Body of pancreas (tissue), 4 donors: ENCODE data around the gene LSM14A. TPM values are rescaled to one million over a fixed set of nuclear protein-coding genes. Genes with fewer than 3 reads are reported as not detected.
"Not testable (repeated sequence)": the region's sequence is repeated elsewhere in the genome, so short reads cannot be mapped to it uniquely, and the experiment has no call there.

Experiments
- ATAC-seq: fragments of 150-250 bp; one replicate; pipeline ENCODE4 v1.9.1; 2016
- DNase-seq, 4 donors: peaks; one replicate each; pipeline ENCODE4 v3.0.0-alpha.2; 2019
- H3K27ac ChIP-seq, 4 donors: fragments of 200-600 bp; sonication (generic); 1 replicate in 3 of 4; 2 replicates in 1 of 4; pipeline versions ENCODE4 v1.5.1 to v1.6.1; 2016 to 2019; ENCODE audit warnings: mild to moderate bottlenecking in 1 of 4, mixed read lengths in 1 of 4, moderate library complexity in 1 of 4
- H3K27me3 ChIP-seq, 2 donors: fragments of 200-600 bp; sonication (generic); one replicate each; pipeline ENCODE4 v1.6.0; 2016; ENCODE audit warnings: mild to moderate bottlenecking in 1 of 2
- H3K36me3 ChIP-seq, 2 donors: fragments of 200-600 bp; sonication (generic); replicated peaks in 1 of 2; 2 replicates each; pipeline ENCODE4 v1.5.1; 2016; ENCODE audit warnings: low read depth in 2 of 2; ENCODE audit not compliant: insufficient read depth in 1 of 2
- H3K4me1 ChIP-seq: fragments of 200-600 bp; sonication (generic); one replicate; pipeline ENCODE4 v1.6.0; 2016
- H3K4me3 ChIP-seq, 2 donors: fragments of 200-600 bp; sonication (generic); 1 replicate in 1 of 2; 2 replicates in 1 of 2; pipeline ENCODE4 v1.5.1; 2016 to 2019
- H3K9me3 ChIP-seq, 3 donors: fragments of 200-600 bp; sonication (generic); 1 replicate in 2 of 3; 2 replicates in 1 of 3; pipeline ENCODE4 v1.5.1; 2016
- POLR2A ChIP-seq, 3 donors: fragments of 450-650 bp; IDR thresholded peaks; one replicate each; pipeline ENCODE4 v1.6.1; 2016; ENCODE audit warnings: antibody characterized with exemption in 3 of 3, mild to moderate bottlenecking in 2 of 3
- WGBS, 2 donors: methylation state at CpG; one replicate each; pipeline ENCODE4 v1.1.5; 2017; 5-methylcytosine and 5-hydroxymethylcytosine counted together
- intact Hi-C: fragments of 100-400 bp; cut with DNase I; formaldehyde crosslinking; loops from one replicate; pipeline ENCODE4 v1.15.1; 2023
- total RNA-seq, 2 donors: library from RNA; depleted of rRNA; stranded (reverse); fragments of >200 nt; gene quantifications; one replicate each; pipeline ENCODE4 v1.1.0, GENCODE V29; 2016
- TF ChIP-seq, protein P1 (sequence below), 7 experiments: fragments of 450-650 bp in 4 of 7; fragments of 200-600 bp in 3 of 7; sonication (generic) in 3 of 7; IDR thresholded peaks; one replicate each; pipeline ENCODE4 v1.5.1; 2016 to 2019; ENCODE audit warnings: antibody characterized with exemption in 7 of 7

LSM14A gene
- total RNA-seq, 2 donors from 2014 or later, result 63.6 to 95.9 TPM

GRCh38 chr19:34193876-34194275 is 21.6 kb downstream of the LSM14A start:
- 91 to 92% methylated on average over 4 of the region's 4 CpGs for WGBS, 2 donors
- no peaks in the 10 kb centered on the region for H3K27me3 ChIP-seq
- no peak for ATAC-seq
- H3K4me1 ChIP-seq, result peaks cover 24% of the 10 kb centered on the region
- no peaks in the 10 kb centered on the region for H3K9me3 ChIP-seq
- no peak overlapping the region for H3K4me3 ChIP-seq
- DNase-seq, result no peak
- TF ChIP-seq, protein P1, sequence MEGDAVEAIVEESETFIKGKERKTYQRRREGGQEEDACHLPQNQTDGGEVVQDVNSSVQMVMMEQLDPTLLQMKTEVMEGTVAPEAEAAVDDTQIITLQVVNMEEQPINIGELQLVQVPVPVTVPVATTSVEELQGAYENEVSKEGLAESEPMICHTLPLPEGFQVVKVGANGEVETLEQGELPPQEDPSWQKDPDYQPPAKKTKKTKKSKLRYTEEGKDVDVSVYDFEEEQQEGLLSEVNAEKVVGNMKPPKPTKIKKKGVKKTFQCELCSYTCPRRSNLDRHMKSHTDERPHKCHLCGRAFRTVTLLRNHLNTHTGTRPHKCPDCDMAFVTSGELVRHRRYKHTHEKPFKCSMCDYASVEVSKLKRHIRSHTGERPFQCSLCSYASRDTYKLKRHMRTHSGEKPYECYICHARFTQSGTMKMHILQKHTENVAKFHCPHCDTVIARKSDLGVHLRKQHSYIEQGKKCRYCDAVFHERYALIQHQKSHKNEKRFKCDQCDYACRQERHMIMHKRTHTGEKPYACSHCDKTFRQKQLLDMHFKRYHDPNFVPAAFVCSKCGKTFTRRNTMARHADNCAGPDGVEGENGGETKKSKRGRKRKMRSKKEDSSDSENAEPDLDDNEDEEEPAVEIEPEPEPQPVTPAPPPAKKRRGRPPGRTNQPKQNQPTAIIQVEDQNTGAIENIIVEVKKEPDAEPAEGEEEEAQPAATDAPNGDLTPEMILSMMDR (IDR thresholded peaks at IDR 0.05), result no peak
- TF ChIP-seq POLR2A (IDR thresholded peaks at IDR 0.05), result no peak
- peaks cover 11 to 25% of the 10 kb centered on the region in 2 donors for H3K36me3 ChIP-seq
- H3K27ac ChIP-seq, result no peak overlapping the region
- intact Hi-C loops, result no loop called here

DNA sequence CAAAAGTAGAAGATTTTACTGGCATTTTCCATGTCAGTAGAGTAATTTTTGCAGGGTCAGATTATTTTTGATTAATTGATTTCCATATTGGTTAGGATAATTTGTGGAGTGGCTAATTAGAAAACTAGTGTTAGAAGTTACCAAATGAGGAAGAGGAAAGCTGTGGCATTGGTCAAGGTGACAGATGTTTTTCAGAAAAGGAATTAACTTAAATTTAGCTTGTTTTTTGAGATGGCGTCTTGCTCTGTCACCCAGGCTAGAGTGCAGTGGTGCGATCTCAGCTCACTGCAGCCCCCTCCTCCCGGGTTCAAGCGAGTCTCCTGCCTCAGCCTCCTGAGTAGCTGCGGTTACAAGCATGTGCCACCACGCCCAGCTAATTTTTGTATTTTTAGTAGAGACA is 28.8 kb downstream of the LSM14A start:
- WGBS, 2 donors, result 92 to 98% methylated on average over 6 of the region's 6 CpGs
- Histone ChIP-seq H3K27ac (no peak overlapping the region), H3K36me3 (peaks cover 0 to 22% of the 10 kb centered on the region in 2 donors), H3K9me3 (no peaks in the 10 kb centered on the region), H3K4me3 (no peak overlapping the region), H3K4me1 (no peaks in the 10 kb centered on the region), H3K27me3 (no peaks in the 10 kb centered on the region)
- DNase-seq (no peak), ATAC-seq (no peak)
- TF ChIP-seq, protein P1 (IDR thresholded peaks at IDR 0.05), result no peak
- TF ChIP-seq POLR2A (IDR thresholded peaks at IDR 0.05), result no peak
- intact Hi-C loops, result no loop called here

DNA sequence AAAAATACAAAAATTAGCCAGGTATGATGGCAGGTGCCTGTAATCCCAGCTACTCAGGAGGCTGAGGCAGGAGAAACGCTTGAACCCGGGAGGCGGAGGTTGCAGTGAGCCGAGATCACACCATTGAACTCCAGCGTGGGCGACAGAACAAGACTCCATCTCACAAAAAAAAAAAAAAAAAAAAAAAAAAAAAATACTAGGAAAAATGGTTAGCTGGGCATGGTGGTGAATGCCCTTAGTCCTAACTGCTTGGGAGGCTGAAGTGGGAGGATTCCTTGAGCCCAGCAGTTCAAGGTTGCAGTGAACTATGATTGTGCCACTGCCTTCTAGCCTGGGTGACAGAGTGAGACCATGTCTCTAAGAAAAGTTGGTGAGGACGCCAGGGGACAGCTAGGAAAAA is 33.0 kb downstream of the LSM14A start:
- intact Hi-C loops, H3K4me3 ChIP-seq, DNase-seq, H3K9me3 ChIP-seq, H3K4me1 ChIP-seq, H3K27ac ChIP-seq, H3K27me3 ChIP-seq, ATAC-seq: not testable (repeated sequence)
- H3K36me3 ChIP-seq, result peaks cover 2 to 12% of the 10 kb centered on the region in 2 donors
- WGBS, 2 donors, result 94 to 96% methylated on average over 7 of the region's 7 CpGs

DNA sequence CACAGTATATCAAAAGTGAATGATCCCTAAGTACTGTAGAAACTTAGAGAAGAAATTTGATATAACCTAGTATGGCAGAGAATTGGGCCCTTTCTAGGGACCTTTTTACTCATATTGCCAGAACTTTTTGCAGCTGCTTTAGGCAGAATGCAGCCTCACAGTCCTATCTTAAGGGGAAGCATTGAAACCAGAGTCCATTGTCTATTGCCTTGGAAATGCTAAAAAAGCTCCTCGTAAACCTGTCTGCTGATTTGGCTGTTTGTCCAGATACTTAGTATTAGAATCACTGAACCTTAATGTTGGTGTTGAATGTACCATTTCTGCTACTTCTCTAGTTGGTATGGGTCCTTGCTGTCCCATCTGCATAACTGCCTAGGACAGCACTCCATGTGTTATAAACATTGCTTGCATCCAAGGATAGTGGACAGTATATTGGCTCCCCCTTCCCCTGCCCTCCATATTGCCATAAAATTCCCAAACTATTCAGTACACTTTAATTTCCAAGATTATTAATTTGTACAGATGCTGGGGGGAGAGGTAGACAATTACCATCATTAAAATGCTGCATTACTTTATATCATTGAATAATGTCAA is 36.1 kb downstream of the LSM14A start:
- no peak for ATAC-seq
- intact Hi-C loops, result no loop called here
- H3K4me1 ChIP-seq, result no peaks in the 10 kb centered on the region
- no peaks in the 10 kb centered on the region for H3K9me3 ChIP-seq
- no peak overlapping the region for H3K27ac ChIP-seq
- peaks cover 6 to 18% of the 10 kb centered on the region in 2 donors for H3K36me3 ChIP-seq
- DNase-seq, result no peak
- no peaks in the 10 kb centered on the region for H3K27me3 ChIP-seq
- H3K4me3 ChIP-seq, result no peak overlapping the region
- TF ChIP-seq, protein P1 (IDR thresholded peaks at IDR 0.05), result no peak
- 93 to 94% methylated on average over 1 of the region's 1 CpG for WGBS, 2 donors

DNA sequence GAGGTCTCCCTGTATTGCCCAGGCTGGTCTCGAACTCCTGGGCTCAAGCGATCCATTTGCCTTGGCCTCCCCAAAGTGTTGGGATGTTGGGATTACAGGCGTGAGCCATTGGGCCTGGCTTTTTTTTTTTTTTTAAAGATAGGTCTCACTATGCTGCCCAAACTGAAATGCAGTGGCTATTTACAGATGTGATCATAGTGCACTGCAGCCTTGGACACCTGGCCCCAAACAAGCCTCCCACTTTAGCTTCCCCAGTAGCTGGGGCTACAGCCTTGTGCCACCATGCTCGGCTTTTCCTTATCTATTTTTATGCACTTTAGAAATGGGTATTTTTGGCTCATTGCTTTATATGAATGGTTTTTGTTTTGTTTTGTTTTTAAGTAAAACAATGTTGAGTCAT is 37.4 kb downstream of the LSM14A start:
- Histone ChIP-seq H3K4me3 (no peak overlapping the region), H3K9me3 (no peaks in the 10 kb centered on the region), H3K27me3 (no peaks in the 10 kb centered on the region), H3K27ac (no peak overlapping the region), H3K36me3 (peaks cover 6 to 18% of the 10 kb centered on the region in 2 donors), H3K4me1 (no peaks in the 10 kb centered on the region)
- no peak for ATAC-seq
- 92 to 93% methylated on average over 4 of the region's 4 CpGs for WGBS, 2 donors
- intact Hi-C loops, result no loop called here
- no peak for TF ChIP-seq POLR2A (IDR thresholded peaks at IDR 0.05)
- TF ChIP-seq, protein P1 (IDR thresholded peaks at IDR 0.05), result no peak
- DNase-seq, result no peak
